ENCODE data around the gene ETDB. TPM values are rescaled to one million over a fixed set of nuclear protein-coding genes. Genes with fewer than 3 reads are reported as not detected.

The ETDB gene
- total and polyA plus RNA-seq, 2 of the 13 experiments (the other 11 are each of a cell fraction or from before 2014, with no cell fraction given): not detected

Other genes with a start within 250 kb of the ETDB start
- 13.2 and 21.8 TPM in 2 replicates for gene MOSPD1, start 205.3 kb downstream of the ETDB start, total RNA-seq (2016; rRNA removed; fragmentation: Illumina TruSeq; extraction: Trizol)
- 7.2 and 9.7 TPM in 2 replicates for gene MOSPD1, start 205.3 kb downstream of the ETDB start, polyA plus RNA-seq (2011; rRNA removed)
- not detected in 2 replicates for gene SMIM10, start 129.5 kb downstream of the ETDB start, total RNA-seq (2016; rRNA removed; fragmentation: Illumina TruSeq; extraction: Trizol)
- gene SMIM10, start 129.5 kb downstream of the ETDB start, polyA plus RNA-seq (2011; rRNA removed): not detected in 2 replicates
- not detected in 2 replicates for gene RTL8B, start 98.0 kb downstream of the ETDB start, total RNA-seq (2016; rRNA removed; fragmentation: Illumina TruSeq; extraction: Trizol)
- gene RTL8B, start 98.0 kb downstream of the ETDB start, polyA plus RNA-seq (2011; rRNA removed): 0.04 TPM in 1 of 2 replicates, not detected in the other
- gene RTL8C, start 88.2 kb downstream of the ETDB start, total RNA-seq (2016; rRNA removed; fragmentation: Illumina TruSeq; extraction: Trizol): 7.6 and 8.1 TPM in 2 replicates
- gene RTL8C, start 88.2 kb downstream of the ETDB start, polyA plus RNA-seq (2011; rRNA removed): 17.0 and 17.9 TPM in 2 replicates
- not detected in 2 replicates for gene RTL8A, start 68.4 kb downstream of the ETDB start, total RNA-seq (2016; rRNA removed; fragmentation: Illumina TruSeq; extraction: Trizol)
- not detected in 2 replicates for gene RTL8A, start 68.4 kb downstream of the ETDB start, polyA plus RNA-seq (2011; rRNA removed)
- gene SMIM10L2B, start 21.8 kb downstream of the ETDB start, total RNA-seq (2016; rRNA removed; fragmentation: Illumina TruSeq; extraction: Trizol): 0.20 and 0.27 TPM in 2 replicates
- gene SMIM10L2B, start 21.8 kb downstream of the ETDB start, polyA plus RNA-seq (2011; rRNA removed): 0.13 and 0.33 TPM in 2 replicates
- 0.15 TPM in 1 of 2 replicates, not detected in the other for gene CT55, start 50.9 kb upstream of the ETDB start, total RNA-seq (2016; rRNA removed; fragmentation: Illumina TruSeq; extraction: Trizol)
- 0.08 TPM in 1 of 2 replicates, not detected in the other for gene CT55, start 50.9 kb upstream of the ETDB start, polyA plus RNA-seq (2011; rRNA removed)
- not detected in 2 replicates for gene ETDA, start 131.5 kb upstream of the ETDB start, total RNA-seq (2016; rRNA removed; fragmentation: Illumina TruSeq; extraction: Trizol)
- not detected in 2 replicates for gene ETDA, start 131.5 kb upstream of the ETDB start, polyA plus RNA-seq (2011; rRNA removed)
- not detected in 2 replicates for gene ETDC, start 189.0 kb upstream of the ETDB start, total RNA-seq (2016; rRNA removed; fragmentation: Illumina TruSeq; extraction: Trizol)
- not detected in 2 replicates for gene ETDC, start 189.0 kb upstream of the ETDB start, polyA plus RNA-seq (2011; rRNA removed)
- 6.2 and 6.6 TPM in 2 replicates for gene ZNF75D, start 223.6 kb upstream of the ETDB start, total RNA-seq (2016; rRNA removed; fragmentation: Illumina TruSeq; extraction: Trizol)
- 5.0 and 5.5 TPM in 2 replicates for gene ZNF75D, start 223.6 kb upstream of the ETDB start, polyA plus RNA-seq (2011; rRNA removed)
- 3.0 and 3.4 TPM in 2 replicates for gene ZNF449, start 224.3 kb upstream of the ETDB start, total RNA-seq (2016; rRNA removed; fragmentation: Illumina TruSeq; extraction: Trizol)
- gene ZNF449, start 224.3 kb upstream of the ETDB start, polyA plus RNA-seq (2011; rRNA removed): 3.5 and 3.9 TPM in 2 replicates